ENCODE results near the gene NCOR2. TPM values are rescaled to one million over a fixed set of nuclear protein-coding genes. Genes with fewer than 3 reads are reported as not detected.

NCOR2 gene
- 43.8 and 50.4 TPM in 2 replicates for total RNA-seq

- H3K4me3 ChIP-seq (ENCODE audit: low read depth, low read length): peak within 1 kb of the TSS; percentile 95
- no peak for DNase-seq (ENCODE audit: low read depth)
- TF ChIP-seq CTCF (conservative IDR thresholded peaks at IDR 0.05; ENCODE audit: low read depth, low read length): no peak
Measured at GRCh38 chr12:124566997-124567672, at the start of gene NCOR2. NCOR2 (minus strand) TSS chr12:124567612; CDS start chr12:124495251, 72,361 bp downstream.

- DNase-seq (ENCODE audit: low read depth): no peak
Measured at GRCh38 chr12:124616394-124617221, 49.2 kb upstream of the NCOR2 start.

GRCh38 chr12:124614512-124615292 is 47.3 kb upstream of the NCOR2 start:
- no peak for TF ChIP-seq CTCF (conservative IDR thresholded peaks at IDR 0.05; ENCODE audit: low read depth, low read length)
- no peak overlapping the region for H3K4me3 ChIP-seq (ENCODE audit: low read depth, low read length)
- DNase-seq (ENCODE audit: low read depth): no peak

More at GRCh38 chr12:124616394-124617221, 49.2 kb upstream of the NCOR2 start:
- TF ChIP-seq CTCF (conservative IDR thresholded peaks at IDR 0.05; ENCODE audit: low read depth, low read length): no peak
- H3K4me3 ChIP-seq (ENCODE audit: low read depth, low read length): no peak overlapping the region

GRCh38 chr12:124613151-124613585 is 45.8 kb upstream of the NCOR2 start:
- no peak overlapping the region for H3K4me3 ChIP-seq (ENCODE audit: low read depth, low read length)
- no peak for DNase-seq (ENCODE audit: low read depth)
- TF ChIP-seq CTCF (conservative IDR thresholded peaks at IDR 0.05; ENCODE audit: low read depth, low read length): no peak

- no peak overlapping the region for H3K4me3 ChIP-seq (ENCODE audit: low read depth, low read length)
- no peak for DNase-seq (ENCODE audit: low read depth)
- no peak for TF ChIP-seq CTCF (conservative IDR thresholded peaks at IDR 0.05; ENCODE audit: low read depth, low read length)
Measured at GRCh38 chr12:124612410-124612680, 44.9 kb upstream of the NCOR2 start.

- TF ChIP-seq CTCF (conservative IDR thresholded peaks at IDR 0.05; ENCODE audit: low read depth, low read length): no peak
- DNase-seq (ENCODE audit: low read depth): no peak
- no peak overlapping the region for H3K4me3 ChIP-seq (ENCODE audit: low read depth, low read length)
Measured at GRCh38 chr12:124611559-124612409, 44.4 kb upstream of the NCOR2 start.
